ENCODE data around the gene ILF2.

ILF2 gene

DNA sequence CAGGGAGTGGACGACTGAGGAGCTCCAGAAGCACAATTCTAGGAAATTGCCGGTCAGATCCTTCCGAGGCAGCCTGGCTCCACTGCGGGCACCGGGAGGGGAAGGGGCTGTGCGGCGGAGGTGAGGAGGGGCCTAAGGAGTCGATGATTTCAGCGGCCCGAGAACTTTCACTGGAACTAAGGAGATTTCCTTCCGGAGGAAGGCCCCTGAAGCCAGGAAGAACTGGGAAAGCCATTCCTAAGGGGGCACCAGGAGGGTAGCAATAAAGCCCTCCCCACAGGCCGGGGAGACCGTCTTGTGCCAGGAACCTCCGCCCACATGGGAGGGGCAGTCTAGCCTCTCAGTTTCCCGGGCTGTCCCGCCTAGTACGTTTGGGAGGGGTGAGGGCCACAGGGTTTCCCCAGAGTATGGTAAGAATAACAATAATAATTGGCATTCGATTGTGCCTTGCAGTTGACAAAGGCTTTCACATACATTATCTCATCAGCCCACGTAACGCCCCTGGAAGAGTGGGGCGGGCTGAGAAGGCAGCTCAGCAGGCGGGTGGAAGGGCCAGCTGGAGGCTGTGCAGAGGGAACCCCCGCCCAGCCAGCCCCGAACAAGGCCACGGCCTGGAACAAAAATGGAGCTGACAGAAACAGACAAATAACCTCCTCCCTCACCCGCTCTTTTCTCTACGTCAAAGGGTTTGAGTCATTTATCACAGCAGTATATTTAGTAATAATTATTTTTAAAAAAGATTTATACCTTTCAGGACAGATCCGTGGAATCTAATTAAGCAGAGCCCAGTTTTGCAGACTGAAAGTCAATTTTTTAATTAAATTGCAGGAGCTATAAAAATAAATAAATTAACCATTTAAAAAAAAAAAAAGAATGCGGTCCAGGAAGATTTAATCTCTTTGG is 27.5 kb upstream of the ILF2 start:
- no peak overlapping the region for H3K27ac ChIP-seq
- TF ChIP-seq, protein P1, sequence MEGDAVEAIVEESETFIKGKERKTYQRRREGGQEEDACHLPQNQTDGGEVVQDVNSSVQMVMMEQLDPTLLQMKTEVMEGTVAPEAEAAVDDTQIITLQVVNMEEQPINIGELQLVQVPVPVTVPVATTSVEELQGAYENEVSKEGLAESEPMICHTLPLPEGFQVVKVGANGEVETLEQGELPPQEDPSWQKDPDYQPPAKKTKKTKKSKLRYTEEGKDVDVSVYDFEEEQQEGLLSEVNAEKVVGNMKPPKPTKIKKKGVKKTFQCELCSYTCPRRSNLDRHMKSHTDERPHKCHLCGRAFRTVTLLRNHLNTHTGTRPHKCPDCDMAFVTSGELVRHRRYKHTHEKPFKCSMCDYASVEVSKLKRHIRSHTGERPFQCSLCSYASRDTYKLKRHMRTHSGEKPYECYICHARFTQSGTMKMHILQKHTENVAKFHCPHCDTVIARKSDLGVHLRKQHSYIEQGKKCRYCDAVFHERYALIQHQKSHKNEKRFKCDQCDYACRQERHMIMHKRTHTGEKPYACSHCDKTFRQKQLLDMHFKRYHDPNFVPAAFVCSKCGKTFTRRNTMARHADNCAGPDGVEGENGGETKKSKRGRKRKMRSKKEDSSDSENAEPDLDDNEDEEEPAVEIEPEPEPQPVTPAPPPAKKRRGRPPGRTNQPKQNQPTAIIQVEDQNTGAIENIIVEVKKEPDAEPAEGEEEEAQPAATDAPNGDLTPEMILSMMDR (conservative IDR thresholded peaks at IDR 0.05), result no peak

DNA sequence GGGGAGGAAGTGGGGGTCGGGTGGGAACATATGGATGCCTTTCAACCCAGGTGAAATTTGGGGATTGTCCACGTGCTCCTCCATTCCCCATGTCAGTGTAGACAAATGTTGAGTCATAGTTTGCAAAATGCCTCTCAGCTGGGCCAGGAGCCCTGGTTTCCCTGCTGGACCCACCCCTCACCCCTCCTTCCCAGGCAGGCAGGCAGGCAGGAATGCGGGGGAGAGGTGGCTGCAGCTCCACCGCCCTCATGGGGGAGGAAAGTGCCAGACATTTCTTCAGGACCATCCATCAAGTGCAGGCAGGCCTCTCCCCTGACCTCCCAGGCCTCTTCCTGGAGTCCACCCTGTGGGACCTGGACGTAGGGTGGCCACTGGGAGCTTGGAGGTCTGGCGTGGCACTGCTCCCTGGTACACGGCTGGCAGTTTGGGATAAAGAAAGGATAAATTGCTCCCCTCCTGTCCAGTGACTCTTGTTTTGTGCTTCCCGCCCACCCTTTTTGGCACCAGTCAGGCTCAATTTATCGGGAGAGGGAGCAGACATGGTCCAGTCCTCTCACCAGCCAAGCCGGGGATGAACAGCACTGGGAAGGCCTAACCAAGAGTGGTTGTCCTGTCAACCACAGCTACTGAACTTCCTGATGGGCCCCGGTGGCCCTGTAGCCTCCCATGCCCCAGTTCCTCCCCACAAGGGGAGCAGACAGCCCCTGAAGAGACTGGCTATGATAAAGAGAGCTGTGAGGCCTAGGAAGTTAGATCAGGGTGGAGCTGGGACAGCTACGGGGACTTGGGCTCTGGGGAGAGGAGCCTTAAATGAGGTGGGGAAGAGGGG is 26.6 kb upstream of the ILF2 start:
- no peak overlapping the region for H3K27ac ChIP-seq

DNA sequence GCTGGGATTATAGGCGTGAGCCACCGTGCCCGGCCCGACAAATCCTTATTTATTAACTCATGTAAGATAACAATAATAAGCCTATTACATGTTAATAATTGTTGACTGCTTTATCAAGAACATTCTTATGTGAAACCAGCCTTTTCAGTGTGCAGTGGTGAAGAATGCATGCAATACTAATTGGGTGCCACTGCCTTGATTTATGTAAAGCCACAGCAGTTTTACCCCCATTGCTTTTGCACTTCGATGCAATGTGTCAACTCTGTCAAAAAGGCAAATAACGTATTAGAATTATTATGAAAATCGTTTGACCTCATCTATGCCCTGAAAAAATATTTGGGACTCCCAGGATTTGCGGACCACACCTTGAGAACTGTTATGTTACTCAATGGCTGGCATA is 25.9 kb upstream of the ILF2 start:
- no peak overlapping the region for H3K27ac ChIP-seq
- TF ChIP-seq, protein P1 (conservative IDR thresholded peaks at IDR 0.05), result no peak

More for the DNA sequence above, 26.6 kb upstream of the ILF2 start:
- TF ChIP-seq, protein P1 (conservative IDR thresholded peaks at IDR 0.05), result no peak

DNA sequence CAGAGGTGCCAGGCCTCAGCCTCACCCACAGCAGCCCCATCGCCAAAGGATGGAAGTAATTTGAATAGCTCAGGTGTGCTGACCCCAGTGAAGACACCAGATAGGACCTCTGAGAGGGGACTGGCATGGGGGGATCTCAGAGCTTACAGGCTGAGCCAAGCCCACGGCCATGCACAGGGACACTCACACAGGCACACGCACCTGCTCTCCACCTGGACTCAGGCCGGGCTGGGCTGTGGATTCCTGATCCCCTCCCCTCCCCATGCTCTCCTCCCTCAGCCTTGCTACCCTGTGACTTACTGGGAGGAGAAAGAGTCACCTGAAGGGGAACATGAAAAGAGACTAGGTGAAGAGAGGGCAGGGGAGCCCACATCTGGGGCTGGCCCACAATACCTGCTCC is 22.7 kb upstream of the ILF2 start:
- no peak overlapping the region for H3K27ac ChIP-seq
- TF ChIP-seq, protein P1 (conservative IDR thresholded peaks at IDR 0.05), result no peak

DNA sequence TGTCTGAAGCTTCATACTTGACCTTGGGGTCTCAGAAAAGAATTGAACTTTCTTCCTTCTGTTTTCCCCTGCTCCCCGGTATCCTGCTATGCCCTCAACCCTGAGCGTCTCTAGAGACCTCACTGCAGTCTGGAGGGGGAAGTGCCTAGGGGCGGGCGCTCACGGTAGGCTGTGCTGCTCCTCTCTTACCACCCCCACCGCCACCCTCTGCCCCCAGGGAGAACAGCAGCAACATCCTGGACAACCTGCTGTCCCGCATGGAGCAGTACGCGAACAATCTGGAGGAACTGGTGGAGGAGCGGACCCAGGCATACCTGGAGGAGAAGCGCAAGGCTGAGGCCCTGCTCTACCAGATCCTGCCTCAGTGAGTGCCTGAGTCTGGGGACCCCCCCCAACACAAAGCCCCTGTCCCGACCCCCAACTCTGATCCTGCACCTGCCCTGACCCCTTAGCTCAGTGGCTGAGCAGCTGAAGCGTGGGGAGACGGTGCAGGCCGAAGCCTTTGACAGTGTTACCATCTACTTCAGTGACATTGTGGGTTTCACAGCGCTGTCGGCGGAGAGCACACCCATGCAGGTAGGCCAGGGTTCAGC is 18.0 kb upstream of the ILF2 start:
- TF ChIP-seq, protein P1 (conservative IDR thresholded peaks at IDR 0.05), result no peak
- no peak overlapping the region for H3K27ac ChIP-seq

DNA sequence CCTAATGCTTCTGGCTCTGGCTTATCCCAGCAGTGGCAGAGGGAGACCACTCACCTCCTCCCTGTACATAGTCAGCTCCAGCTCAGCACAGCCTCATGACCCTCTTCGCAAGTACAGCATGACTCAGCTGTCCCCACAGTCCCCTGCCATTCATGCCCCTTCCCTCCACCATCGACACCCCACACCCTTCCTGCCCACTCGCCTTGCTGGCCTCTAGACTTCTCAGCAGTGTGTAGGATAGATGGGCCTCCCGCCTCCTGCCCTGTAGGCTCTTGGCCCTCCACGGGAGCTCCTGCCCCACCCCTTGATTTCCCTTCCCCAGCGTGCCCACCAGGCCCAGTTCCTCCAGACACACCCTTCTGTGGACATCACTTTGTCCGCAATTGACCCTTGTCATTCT is 17.5 kb upstream of the ILF2 start:
- TF ChIP-seq, protein P1 (conservative IDR thresholded peaks at IDR 0.05), result no peak
- H3K27ac ChIP-seq, result no peak overlapping the region
